Measurements from ENCODE around the gene ATG2A. TPM values are rescaled to one million over a fixed set of nuclear protein-coding genes. Genes with fewer than 3 reads are reported as not detected.

ATG2A gene
- total and polyA plus RNA-seq, 2 experiments from 2014 or later, result 13.3 to 36.2 TPM

GRCh38 chr11:64865286-64866172, 51.5 kb downstream of the ATG2A start:
- no peaks in the 10 kb centered on the region for H3K9me3 ChIP-seq (ENCODE audit: low read depth)
- peak in 1 of 2 donors; percentile 30 for DNase-seq (ENCODE audit: low read depth in 1 of 2, low spot score in 1 of 2)
- H3K36me3 ChIP-seq, result no peaks in the 10 kb centered on the region
- H3K4me1 ChIP-seq (ENCODE audit: low read depth), result peaks cover 53% of the 10 kb centered on the region
- H3K27me3 ChIP-seq, result no peaks in the 10 kb centered on the region
- TF ChIP-seq, protein P1, sequence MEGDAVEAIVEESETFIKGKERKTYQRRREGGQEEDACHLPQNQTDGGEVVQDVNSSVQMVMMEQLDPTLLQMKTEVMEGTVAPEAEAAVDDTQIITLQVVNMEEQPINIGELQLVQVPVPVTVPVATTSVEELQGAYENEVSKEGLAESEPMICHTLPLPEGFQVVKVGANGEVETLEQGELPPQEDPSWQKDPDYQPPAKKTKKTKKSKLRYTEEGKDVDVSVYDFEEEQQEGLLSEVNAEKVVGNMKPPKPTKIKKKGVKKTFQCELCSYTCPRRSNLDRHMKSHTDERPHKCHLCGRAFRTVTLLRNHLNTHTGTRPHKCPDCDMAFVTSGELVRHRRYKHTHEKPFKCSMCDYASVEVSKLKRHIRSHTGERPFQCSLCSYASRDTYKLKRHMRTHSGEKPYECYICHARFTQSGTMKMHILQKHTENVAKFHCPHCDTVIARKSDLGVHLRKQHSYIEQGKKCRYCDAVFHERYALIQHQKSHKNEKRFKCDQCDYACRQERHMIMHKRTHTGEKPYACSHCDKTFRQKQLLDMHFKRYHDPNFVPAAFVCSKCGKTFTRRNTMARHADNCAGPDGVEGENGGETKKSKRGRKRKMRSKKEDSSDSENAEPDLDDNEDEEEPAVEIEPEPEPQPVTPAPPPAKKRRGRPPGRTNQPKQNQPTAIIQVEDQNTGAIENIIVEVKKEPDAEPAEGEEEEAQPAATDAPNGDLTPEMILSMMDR (IDR thresholded peaks at IDR 0.05; ENCODE audit: low read depth, low read length), result no peak
- peak overlapping the region; percentile 94 for H3K27ac ChIP-seq
- no peak overlapping the region for H3K4me3 ChIP-seq

GRCh38 chr11:64864473-64865285, 52.3 kb downstream of the ATG2A start:
- peak; percentile 46 to 88 for DNase-seq (ENCODE audit: low read depth in 1 of 2, low spot score in 1 of 2)
- H3K27ac ChIP-seq, result peak overlapping the region; percentile 94
- H3K27me3 ChIP-seq, result no peaks in the 10 kb centered on the region
- TF ChIP-seq, protein P1 (IDR thresholded peaks at IDR 0.05; ENCODE audit: low read depth, low read length), result no peak
- no peaks in the 10 kb centered on the region for H3K9me3 ChIP-seq (ENCODE audit: low read depth)
- peaks cover 45% of the 10 kb centered on the region for H3K4me1 ChIP-seq (ENCODE audit: low read depth)
- H3K4me3 ChIP-seq, result no peak overlapping the region
- H3K36me3 ChIP-seq, result peaks cover 3% of the 10 kb centered on the region

GRCh38 chr11:64864135-64864472, 52.9 kb downstream of the ATG2A start:
- Histone ChIP-seq H3K27ac (peak overlapping the region; percentile 94), H3K4me1 (ENCODE audit: low read depth) (peaks cover 39% of the 10 kb centered on the region)
- DNase-seq (ENCODE audit: low read depth in 1 of 2, low spot score in 1 of 2), result no peak

GRCh38 chr11:64863391-64864060, 53.5 kb downstream of the ATG2A start:
- Histone ChIP-seq H3K27me3 (no peaks in the 10 kb centered on the region), H3K9me3 (ENCODE audit: low read depth) (no peaks in the 10 kb centered on the region), H3K4me1 (ENCODE audit: low read depth) (peaks cover 33% of the 10 kb centered on the region), H3K36me3 (peaks cover 8% of the 10 kb centered on the region), H3K27ac (peak overlapping the region; percentile 94), H3K4me3 (no peak overlapping the region)
- TF ChIP-seq, protein P1 (IDR thresholded peaks at IDR 0.05; ENCODE audit: low read depth, low read length), result no peak
- DNase-seq (ENCODE audit: low read depth in 1 of 2, low spot score in 1 of 2), result peak in 1 of 2 donors; percentile 36

More at GRCh38 chr11:64864135-64864472, 52.9 kb downstream of the ATG2A start:
- Histone ChIP-seq H3K4me3 (no peak overlapping the region), H3K27me3 (no peaks in the 10 kb centered on the region), H3K36me3 (peaks cover 8% of the 10 kb centered on the region), H3K9me3 (ENCODE audit: low read depth) (no peaks in the 10 kb centered on the region)
- TF ChIP-seq, protein P1 (IDR thresholded peaks at IDR 0.05; ENCODE audit: low read depth, low read length), result no peak

DNA sequence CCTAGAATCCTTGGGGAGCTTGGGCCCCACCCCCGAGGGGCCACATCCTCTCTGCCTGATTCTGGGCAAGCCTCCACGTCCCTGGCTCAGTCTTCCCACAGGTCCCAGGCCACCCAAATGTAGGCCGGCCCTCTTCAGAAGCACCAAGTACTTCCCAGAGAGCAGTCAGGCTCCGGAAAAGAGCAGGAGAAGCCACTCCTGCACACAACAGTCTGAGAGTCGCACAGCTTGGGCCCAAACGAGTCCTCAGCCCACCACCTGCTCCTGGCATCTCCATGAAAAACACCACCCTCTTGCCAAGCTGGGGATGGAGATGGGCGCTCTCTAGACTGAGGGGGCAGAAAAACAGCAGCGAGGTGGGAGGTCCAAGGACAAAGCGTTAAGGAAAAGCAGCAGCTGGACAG, 54.0 kb downstream of the ATG2A start:
- no peaks in the 10 kb centered on the region for H3K9me3 ChIP-seq (ENCODE audit: low read depth)
- H3K4me3 ChIP-seq, result no peak overlapping the region
- H3K36me3 ChIP-seq, result peaks cover 8% of the 10 kb centered on the region
- H3K27me3 ChIP-seq, result no peaks in the 10 kb centered on the region
- peaks cover 29% of the 10 kb centered on the region for H3K4me1 ChIP-seq (ENCODE audit: low read depth)
- peak in 1 of 2 donors; percentile 32 for DNase-seq (ENCODE audit: low read depth in 1 of 2, low spot score in 1 of 2)
- peak overlapping the region; percentile 94 for H3K27ac ChIP-seq
- TF ChIP-seq, protein P1 (IDR thresholded peaks at IDR 0.05; ENCODE audit: low read depth, low read length), result no peak

Data from cardiac muscle cell (in vitro differentiated cells and primary cell).